GM19467 (cell line): ENCODE measurements around the gene FAM168A.

Experiments used
- ATAC-seq: cut with Tn5 transposase; IDR thresholded peaks from one replicate; pipeline ENCODE4 v1.9.1; 2021; ENCODE audit warnings: mild to moderate bottlenecking, moderate library complexity; ENCODE audit not compliant: unreplicated experiment

The FAM168A gene

DNA sequence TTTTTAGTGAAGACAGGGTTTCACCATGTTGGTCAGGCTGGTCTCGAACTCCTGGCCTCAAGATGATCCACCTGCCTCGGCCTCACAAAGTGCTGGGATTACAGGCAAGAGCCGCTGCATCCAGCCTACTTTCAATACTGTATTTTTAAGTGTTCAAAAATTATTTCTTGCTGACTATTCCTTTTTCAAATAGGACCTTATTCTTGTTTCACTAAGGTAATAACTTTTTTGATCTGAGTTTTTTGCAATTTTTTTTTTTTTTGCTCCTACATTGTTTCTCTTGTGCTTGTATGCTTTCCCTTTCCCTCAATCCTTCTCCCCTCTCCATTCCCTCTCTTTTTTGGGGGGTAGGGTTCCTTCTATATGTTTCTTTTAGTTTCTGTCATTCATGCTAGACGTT lies 73.1 kb downstream of the FAM168A start:
- no peak for ATAC-seq

DNA sequence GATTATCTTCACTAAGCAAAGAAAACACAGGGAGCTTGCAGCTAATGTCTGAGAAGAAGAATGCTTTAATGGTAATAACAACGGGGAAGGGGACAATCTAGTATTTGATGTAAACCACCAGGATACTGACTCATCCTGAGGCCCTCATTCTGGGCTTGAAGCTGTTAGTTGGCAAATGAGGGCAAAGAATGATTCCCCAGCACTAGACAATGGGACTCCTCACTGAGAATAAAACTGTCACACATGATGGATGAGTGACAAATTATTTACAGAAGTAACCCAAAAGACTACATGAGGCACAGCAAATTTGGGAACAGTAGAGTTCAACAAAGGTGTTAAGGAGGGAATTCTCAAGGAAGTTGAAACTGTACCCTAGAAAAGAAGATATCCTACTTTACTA lies 76.3 kb downstream of the FAM168A start:
- no peak for ATAC-seq

DNA sequence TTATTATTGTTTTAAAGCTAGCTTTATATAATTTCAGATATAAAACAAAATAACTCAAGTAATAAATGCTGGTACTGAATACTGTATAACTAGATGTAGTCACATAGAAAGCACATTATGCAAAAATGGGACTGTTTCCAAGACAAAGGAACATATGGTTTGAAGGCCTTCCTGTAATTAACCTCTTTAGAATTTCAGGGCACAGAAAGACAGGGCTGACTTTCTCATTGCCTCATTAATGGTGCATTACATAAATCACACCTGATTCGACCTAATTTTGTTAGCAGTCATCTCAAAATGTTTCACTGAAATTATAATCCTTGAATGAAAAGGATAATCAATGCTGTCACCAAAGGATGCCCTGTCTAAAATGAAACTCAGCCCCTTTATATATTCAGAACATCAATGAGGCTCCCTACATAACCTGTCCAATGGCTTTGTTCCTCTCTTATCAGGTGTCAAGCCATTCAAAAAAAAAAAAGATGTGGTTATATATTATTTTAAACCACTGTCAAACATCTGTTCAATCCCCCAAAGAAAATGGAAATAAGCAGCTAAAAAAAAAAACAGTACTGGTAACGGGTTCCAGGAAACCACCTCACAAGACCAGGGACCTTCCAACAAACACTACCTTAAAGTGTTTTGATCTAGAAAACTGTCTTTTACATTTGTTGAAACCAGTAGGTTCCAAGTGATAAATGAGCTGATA lies 77.4 kb downstream of the FAM168A start:
- no peak for ATAC-seq

DNA sequence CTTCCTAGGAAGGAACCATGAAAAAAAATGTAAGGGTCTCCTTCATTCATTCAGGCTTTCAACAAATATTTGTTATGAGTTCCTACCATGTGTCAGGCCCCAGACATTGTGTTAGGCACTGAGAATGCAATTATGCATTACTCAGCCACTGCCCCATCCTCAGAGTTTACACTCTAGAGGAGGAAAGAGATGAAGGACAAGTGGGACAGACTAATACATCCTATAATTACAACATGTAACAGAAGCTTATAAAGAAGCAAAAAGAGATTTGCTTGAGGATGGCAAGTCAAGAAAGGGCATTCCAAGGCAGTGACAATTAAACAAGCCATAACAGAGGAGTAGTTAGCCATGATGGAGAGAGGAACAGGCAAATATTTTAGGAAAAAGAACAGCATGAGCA lies 78.6 kb downstream of the FAM168A start:
- ATAC-seq = no peak

DNA sequence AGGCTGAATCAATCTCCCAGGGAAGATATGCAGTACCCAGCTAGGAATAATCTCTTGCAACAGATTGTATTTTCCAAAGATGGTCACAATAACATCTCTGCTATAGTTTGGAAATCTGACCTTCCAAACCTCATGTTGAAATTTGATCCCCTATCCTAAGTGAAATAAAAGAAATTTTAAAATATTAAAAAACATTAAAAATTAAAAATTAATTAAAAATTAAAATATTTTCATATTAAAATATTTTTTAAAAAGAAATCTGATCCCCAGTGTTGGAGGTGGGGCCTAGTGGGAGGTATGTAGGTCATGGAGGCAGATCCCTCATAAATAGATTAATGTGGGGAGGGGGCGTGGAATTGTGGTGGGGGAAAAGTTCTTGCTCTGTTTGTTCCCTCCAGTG lies 79.7 kb downstream of the FAM168A start:
- ATAC-seq = no peak

DNA sequence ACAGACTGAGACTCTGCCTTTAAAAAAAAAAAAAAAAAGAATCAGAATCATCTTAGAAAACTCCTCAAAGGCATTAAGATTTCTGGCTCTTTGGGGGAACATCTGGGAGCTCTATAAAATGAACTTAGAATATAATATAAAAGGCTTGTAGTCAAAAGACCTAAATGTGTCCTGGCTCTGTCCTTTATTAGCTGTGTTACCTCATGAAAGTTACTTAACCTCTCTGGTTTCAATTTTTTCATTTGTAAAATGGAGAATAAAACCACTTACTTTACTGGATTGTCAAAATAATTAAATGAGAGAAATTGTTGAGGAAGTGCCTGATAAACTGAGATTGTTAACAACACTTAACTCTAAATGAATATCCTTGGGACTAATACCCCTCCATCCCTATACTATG lies 81.8 kb downstream of the FAM168A start:
- ATAC-seq = no peak

DNA sequence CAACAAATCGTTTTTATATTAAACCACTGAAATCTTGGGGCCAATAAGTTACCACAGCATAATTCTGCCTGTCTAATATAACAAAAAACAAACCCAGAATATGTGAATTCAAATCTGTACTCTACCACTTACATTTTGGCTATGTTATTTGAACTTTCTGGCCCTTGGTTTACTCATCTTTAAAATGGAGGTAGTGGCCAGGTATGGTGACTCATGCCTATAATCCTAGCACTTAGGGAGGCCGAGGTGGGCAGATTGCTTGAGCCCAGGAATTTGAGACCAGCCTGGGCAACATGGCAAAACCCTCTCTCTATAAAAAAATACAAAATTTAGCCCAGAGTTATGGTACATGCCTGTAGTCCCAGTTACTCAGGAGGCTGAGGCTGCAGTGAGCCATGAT lies 84.2 kb downstream of the FAM168A start:
- ATAC-seq = no peak

DNA sequence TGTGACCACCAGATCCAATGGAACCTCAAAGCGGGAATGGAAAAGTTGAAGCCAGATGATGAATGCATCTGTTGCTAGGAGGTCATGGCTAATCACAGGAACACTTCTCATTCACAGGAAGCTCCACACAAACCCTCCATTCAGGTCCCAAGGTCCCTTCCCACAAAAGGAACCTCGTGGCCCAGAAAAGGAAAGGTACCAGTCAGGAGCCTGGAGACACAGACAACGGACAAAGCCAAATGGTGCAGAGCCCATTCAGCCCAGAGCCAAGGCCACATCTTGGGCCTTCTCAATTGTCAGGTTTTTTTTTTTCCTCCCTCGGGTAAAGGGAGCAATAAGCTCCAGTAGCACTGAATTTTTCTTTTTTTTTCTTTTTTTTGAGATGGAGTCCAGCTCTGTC lies 87.0 kb downstream of the FAM168A start:
- no peak for ATAC-seq

DNA sequence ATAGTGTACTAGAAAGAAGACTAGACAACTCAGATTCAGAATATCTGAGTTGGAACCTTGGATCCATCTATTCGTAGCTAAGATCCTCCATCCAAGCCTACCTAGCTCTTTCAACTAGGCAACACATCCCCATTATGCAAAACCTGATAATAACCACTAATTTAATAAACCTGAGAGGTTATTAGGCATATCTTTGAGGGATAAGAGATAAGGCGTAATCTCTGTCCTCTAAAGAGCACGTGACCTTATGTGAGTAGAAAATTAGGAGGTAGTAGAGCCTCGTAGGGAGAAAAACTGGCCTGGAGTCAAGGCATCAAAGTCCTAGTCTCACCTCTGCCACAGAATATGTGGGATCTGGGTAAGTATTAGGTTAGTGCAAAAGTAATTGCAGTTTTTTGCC lies 87.8 kb downstream of the FAM168A start:
- ATAC-seq = no peak

DNA sequence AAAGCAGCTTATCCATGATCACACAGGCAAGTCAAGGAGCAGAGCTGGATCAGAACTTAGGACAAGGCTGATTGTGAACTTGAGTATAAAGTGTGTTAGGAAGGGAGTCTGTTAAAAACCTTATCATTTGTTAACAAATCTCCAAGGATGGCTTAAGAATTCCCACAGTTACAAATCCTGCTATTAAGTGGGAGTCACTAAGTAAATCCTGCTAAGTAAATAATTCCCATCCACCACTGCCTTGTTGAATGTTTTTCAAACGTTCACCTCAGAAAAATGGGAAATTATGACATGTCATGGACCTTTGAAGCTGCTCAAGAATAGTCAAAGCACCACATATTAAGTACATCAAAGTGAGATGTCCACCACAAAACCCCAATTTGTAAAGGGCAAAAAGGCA lies 88.7 kb downstream of the FAM168A start:
- ATAC-seq = no peak

DNA sequence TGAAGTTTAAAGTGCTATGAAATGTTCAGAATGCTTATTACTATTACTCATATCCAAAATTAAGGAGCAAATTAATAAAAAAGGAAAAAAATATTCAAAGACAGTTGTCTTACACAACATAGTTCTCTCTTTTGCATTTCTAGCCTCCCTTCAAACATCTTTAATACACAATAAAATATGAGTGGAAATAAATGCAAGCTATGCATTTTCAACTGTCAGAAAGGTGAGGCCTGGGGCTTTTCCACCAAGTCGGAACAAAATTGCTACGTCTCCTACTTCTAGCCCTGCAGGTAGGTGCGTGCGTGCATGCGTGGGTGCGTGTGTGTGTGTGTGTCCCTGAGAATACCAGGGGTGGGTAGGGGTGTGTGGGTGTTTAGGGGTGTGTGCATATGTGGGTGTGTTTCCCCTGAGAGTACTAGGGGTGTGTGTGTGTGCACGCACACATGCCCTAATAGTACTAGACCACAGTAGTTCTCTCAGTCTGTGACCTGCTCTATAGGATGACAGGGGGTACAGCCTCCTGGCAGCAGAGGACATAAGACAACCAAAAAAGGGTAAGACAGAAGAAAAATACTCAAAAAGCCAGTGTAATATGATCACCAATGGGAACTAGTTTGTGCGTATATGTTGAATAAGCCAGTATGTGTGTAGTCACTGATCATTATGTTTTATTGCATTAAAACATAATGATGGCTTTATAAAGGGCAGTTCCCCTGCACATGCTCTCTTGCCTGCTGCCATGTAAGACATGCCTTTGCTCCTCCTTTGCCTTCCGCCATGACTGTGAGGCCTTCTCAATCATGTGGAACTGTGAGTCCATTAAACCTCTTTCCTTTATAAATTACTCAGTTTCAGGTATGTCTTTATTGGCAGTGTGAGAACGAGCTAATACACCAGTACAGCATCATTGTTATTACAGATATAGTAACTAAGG lies 89.4 kb downstream of the FAM168A start:
- no peak for ATAC-seq

DNA sequence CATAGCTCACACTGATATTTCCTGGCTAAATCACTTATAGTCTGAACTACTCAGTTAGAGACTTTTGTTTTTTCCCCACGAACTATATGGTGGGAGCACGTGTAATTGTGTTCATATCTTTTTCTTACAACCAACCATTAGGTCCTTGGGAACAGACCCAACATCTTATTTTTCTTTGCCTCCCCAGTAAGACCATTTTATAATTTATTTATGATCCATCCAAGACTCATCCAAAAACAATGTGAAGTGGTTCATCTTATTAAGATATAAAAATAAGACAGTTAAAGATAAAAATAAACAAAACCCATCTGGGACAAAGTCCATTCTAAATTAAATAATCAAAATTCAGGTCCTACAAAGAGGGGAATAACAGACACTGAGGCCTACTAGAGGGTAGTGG lies 90.8 kb downstream of the FAM168A start:
- ATAC-seq = no peak

DNA sequence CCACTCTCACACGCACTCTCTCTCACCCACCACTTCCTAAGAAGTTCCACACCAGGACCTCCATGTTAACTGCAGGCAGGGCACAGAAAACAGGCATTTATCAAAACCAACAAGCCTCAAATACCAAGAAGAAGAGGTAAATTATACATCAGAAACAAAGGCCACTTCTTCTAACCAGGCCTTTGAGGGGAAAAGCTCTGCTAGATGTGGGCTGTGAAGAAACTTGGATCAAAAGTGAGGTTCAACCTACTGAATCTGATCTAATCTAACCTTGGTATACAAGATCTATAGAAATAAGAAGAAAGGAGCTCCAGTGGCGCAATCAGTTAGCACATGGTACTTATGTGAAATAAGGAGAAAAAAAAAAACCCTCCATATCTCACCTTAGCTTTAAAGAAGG lies 91.9 kb downstream of the FAM168A start:
- no peak for ATAC-seq

DNA sequence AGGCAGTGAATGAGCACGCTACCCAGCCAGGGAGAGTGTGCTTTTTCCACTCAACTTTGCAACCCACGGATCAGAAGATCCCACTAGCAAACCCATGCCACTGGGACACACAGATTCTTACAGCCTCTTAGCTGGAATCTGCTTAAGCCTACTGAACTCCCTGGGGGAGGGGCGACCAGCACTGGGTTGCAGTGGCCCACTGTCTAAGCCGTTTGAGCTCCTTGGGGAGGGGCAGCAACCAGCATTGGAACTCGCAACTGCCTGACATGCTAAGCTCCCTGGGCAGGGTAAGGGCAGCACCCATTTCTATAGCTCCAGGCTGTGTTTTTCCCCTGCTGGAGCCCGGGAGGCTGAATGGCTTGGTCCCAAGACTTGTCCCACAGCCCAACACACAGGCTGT lies 99.6 kb downstream of the FAM168A start:
- no peak for ATAC-seq

DNA sequence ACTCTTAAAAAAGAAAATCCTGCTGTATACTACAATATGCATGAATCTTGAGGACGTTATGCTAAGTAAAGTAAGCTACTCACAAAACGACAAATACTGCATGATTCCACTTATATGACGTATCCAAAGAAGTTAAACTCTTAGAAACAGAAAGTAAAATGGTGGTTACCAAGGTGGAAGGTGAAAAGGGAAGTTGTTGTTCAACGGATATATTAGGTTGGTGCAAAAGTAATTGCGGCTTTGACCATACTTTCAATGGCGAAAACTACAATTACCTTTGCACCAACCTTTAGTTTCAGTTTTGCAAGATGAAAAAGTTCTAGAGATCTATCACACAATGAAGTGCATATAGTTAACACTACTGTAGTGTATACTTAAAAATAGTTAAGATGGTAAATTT lies 101.8 kb downstream of the FAM168A start:
- no peak for ATAC-seq

DNA sequence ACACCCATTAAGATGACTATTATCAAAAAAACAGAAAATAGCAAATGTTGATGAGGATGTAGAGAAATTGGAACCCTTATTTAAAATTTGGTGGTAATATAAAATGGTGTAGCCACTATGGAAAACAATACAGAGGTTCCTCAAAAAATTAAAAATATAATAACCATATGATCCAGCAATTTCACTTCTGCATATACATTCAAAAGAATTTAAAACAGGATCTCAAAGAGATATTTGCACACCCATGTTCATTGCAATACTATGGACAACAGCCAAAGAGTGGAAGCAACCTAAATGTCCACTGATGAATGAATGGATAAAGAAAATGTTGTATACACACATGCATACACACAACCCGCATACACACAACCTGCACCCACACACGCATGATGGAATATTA lies 102.2 kb downstream of the FAM168A start:
- ATAC-seq = no peak

DNA sequence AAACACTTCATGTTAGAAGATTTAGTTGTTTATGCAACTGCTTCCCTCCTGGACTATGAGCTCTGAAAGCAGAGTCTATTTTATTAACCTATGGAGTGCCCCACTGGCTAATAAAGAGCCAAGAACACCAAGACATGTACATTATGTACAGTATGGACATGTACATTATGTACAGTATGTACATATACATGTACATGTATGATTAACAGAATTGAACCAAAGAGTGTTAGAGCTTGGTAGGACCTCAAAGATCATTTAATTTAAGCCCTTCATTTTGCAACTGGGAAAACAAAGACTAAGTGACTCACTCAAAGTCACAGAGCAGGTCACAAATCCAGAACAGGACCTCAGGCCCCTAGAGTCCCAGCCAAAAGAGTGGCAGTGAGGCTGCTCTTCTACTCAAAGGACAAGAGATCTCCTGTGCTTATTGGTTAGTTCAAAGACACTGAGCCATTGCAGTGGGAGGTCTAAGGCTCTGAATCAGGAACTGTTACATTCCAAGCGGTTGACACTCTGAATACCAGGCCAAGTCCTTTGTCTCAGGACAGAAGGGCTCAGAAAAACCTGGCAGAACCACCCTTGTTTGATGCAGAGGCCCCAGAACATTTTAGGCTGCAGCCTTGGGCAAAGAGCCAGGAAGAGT lies 103.8 kb downstream of the FAM168A start:
- no peak for ATAC-seq

DNA sequence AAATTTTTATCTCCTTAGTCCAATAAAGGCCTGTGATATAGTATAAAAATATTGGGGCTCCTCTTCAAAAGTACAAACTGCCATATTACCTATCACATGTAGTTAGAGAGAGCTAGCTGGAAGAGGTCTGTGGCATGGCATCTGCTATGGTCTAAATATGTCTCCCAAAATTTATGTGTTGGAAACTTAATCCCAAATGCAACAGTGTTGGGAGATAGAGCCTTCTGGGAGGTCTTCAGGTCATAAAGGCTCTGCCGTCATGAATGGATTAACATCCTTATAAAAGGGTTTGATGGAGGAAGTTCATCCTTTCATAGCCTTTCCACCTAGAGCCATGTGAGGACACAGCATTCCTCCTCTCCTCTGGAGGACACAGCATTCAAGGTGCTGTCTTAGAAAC lies 116.3 kb downstream of the FAM168A start:
- ATAC-seq = no peak

DNA sequence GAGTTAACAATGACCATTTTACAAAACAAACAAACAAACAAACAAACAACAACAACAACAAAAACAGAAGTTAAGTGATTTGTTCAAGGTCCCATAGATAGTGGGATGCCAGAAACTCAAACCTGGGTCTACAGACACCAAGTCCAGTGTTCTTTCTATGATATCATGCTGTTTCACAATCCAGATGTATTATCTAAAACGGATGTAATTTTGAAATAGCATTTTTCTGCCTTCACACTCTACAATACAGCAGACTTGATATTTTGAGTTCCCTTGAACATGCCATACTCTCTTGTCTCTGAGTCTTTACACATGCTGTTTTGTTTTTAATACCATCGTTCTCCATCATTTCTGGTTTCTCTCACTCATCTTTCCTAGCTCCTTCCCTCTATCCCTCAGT lies 117.2 kb downstream of the FAM168A start:
- no peak for ATAC-seq

DNA sequence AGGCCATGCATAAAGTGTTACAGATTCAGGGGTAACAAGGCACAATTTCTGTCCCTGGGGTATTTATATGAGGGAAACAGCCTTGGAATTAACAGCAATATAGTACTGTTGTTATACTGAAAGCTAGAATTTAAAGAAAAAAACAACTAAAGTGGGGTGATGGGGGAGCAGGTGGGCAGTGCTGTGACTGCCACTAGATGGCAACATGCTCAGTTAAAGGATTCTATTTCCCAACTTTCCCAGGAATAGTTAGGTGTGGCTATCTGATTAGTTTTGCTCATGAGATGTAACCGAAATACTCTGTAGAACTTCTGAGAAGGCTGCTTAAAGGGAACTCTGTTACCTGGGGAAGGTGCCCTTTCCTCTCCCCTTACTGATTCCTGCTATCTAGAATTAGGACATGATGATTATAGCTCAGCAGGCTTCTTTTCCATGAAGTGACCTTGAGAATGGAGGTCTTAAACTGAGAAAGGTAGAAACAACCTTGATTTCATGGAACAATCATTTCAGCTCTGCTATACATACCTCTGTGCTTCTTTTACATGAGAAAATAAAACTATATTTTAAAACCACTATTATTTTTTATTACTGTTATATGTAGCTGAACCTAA lies 119.1 kb downstream of the FAM168A start:
- ATAC-seq = no peak

DNA sequence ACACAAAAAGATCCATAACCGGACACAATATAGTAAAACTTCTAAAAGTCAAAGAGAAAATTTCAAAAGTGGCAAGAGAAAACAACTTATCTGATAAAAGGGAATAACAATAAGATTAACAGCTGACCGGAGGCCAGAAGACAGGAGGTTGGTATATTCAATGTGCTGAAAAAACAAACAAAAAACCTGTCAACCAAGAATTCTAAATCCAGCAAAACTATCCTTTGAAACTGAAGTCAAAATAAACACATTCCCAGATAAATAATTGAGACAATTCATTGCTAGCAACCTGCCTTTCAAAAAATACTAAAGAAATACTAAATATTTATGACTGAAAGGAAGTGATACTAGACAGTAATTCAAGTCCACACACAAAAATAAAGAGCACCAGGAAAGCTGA lies 120.4 kb downstream of the FAM168A start:
- no peak for ATAC-seq
